ENCODE measurements around the gene SH3BP4. TPM values are rescaled to one million over a fixed set of nuclear protein-coding genes. Genes with fewer than 3 reads are reported as not detected.

Gene SH3BP4
- total RNA-seq, 1 experiment from 2014 or later = 93.8 TPM

DNA sequence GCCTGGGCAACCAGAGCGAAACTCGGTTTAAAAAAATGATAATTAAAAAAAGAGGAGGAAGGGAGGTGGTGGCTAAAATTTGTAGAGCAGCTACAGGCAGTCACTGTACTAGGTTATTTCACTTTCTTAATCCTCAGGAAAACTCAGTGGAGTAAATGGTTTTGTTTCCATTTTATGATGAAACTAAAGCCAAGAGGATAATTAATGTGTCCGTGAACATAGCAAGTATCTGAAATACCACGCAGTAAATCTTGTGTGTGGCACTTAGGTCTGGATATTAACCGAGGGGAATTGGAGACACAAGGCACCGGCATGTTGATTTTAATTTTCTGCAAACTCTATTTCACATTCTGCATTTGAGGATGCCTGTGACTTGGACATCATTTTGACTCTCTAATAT, 14.5 kb downstream of the SH3BP4 start:
- Histone ChIP-seq H3K79me2 (ENCODE audit: insufficient read depth, low read length) (peaks cover 24% of the 10 kb centered on the region; the same call in 1 of the 2 replicates), H3K9me3 (ENCODE audit: control insufficient read depth, low read depth, low read length) (no peaks in the 10 kb centered on the region), H2BK5ac (ENCODE audit: insufficient read length, low read length) (no peak overlapping the region), H3K56ac (ENCODE audit: insufficient read length, low read depth, low read length) (no peak overlapping the region), H3K9ac (ENCODE audit: extremely low read depth, insufficient read length, low read length) (no peak overlapping the region), H3K79me1 (ENCODE audit: insufficient read depth, low read depth, low read length, poor library complexity, severe bottlenecking) (peaks cover 11% of the 10 kb centered on the region), H3K18ac (ENCODE audit: insufficient read length, low read depth, low read length) (no peak overlapping the region), H4K5ac (ENCODE audit: insufficient read length, low read depth, low read length) (no peak overlapping the region), H2BK120ac (ENCODE audit: low read depth, low read length, poor library complexity, severe bottlenecking) (no peak overlapping the region), H3T11ph (ENCODE audit: low read length) (no peak overlapping the region), H4K8ac (replicated peaks; ENCODE audit: insufficient read length, low read depth, low read length) (no peak overlapping the region), H2BK12ac (ENCODE audit: insufficient read length, low read depth, low read length) (no peak overlapping the region), H2BK15ac (ENCODE audit: low read depth, low read length) (no peak overlapping the region), H3K4ac (ENCODE audit: low read depth, low read length) (no peak overlapping the region), H3K4me2 (ENCODE audit: insufficient read depth, insufficient read length, low read length) (no peak overlapping the region), H2BK20ac (ENCODE audit: low read depth, low read length, poor library complexity, severe bottlenecking) (no peak overlapping the region), H3K23ac (ENCODE audit: insufficient read length, low read depth, low read length) (no peak overlapping the region), H2AK5ac (ENCODE audit: insufficient read length, low read length) (no peak overlapping the region), H2AFZ (ENCODE audit: low read length) (no peak overlapping the region), H3K4me1 (ENCODE audit: insufficient read depth, low read length) (peaks cover 25% of the 10 kb centered on the region; the same call in 1 of the 2 replicates), H3K27me3 (ENCODE audit: insufficient read depth, low read length) (no peaks in the 10 kb centered on the region), H3K23me2 (ENCODE audit: insufficient read length, low read depth, low read length, poor library complexity, severe bottlenecking) (peaks cover 3% of the 10 kb centered on the region), H3K14ac (ENCODE audit: insufficient read depth, low read length) (no peak overlapping the region), H4K20me1 (ENCODE audit: control insufficient read depth, insufficient read depth, insufficient read length) (peaks cover 2% of the 10 kb centered on the region), H4K91ac (ENCODE audit: insufficient read length, low read depth, low read length) (no peak overlapping the region), H3K27ac (ENCODE audit: insufficient read length, low read depth, low read length) (no peak overlapping the region)
- H3K27me3 Mint-ChIP-seq (ENCODE audit: low read depth) = no peaks in the 10 kb centered on the region
- WGBS (ENCODE audit: extremely low coverage, insufficient read length, low lambda C conversion rate) = no CpG with 5 or more reads among the region's 6 CpGs
- peaks cover 13 to 39% (median 22%) of the 10 kb centered on the region in 3 experiments for H3K36me3 Mint-ChIP-seq (ENCODE audit: insufficient read depth in 1 of 3, low read depth in 3 of 3)
- peaks cover 66 to 73% of the 10 kb centered on the region in 2 experiments for H3K4me1 Mint-ChIP-seq
- DNase-seq = no peak
- H3K4me3 Mint-ChIP-seq = no peak overlapping the region
- TF ChIP-seq, protein P1, sequence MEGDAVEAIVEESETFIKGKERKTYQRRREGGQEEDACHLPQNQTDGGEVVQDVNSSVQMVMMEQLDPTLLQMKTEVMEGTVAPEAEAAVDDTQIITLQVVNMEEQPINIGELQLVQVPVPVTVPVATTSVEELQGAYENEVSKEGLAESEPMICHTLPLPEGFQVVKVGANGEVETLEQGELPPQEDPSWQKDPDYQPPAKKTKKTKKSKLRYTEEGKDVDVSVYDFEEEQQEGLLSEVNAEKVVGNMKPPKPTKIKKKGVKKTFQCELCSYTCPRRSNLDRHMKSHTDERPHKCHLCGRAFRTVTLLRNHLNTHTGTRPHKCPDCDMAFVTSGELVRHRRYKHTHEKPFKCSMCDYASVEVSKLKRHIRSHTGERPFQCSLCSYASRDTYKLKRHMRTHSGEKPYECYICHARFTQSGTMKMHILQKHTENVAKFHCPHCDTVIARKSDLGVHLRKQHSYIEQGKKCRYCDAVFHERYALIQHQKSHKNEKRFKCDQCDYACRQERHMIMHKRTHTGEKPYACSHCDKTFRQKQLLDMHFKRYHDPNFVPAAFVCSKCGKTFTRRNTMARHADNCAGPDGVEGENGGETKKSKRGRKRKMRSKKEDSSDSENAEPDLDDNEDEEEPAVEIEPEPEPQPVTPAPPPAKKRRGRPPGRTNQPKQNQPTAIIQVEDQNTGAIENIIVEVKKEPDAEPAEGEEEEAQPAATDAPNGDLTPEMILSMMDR (conservative IDR thresholded peaks at IDR 0.05) = no peak
- H3K9me3 Mint-ChIP-seq = no peaks in the 10 kb centered on the region
- no peak overlapping the region for H3K27ac Mint-ChIP-seq
